ENCODE measurements around the gene SULT1B1. TPM values are rescaled to one million over a fixed set of nuclear protein-coding genes. Genes with fewer than 3 reads are reported as not detected.

SULT1B1 gene
- total and polyA plus RNA-seq, 2 of the 8 experiments (the other 6 are each of a cell fraction or from before 2014, with no cell fraction given): not detected

GRCh38 chr4:69735119-69735518 is 25.3 kb downstream of the SULT1B1 start (continued):
- TF ChIP-seq, protein P1, sequence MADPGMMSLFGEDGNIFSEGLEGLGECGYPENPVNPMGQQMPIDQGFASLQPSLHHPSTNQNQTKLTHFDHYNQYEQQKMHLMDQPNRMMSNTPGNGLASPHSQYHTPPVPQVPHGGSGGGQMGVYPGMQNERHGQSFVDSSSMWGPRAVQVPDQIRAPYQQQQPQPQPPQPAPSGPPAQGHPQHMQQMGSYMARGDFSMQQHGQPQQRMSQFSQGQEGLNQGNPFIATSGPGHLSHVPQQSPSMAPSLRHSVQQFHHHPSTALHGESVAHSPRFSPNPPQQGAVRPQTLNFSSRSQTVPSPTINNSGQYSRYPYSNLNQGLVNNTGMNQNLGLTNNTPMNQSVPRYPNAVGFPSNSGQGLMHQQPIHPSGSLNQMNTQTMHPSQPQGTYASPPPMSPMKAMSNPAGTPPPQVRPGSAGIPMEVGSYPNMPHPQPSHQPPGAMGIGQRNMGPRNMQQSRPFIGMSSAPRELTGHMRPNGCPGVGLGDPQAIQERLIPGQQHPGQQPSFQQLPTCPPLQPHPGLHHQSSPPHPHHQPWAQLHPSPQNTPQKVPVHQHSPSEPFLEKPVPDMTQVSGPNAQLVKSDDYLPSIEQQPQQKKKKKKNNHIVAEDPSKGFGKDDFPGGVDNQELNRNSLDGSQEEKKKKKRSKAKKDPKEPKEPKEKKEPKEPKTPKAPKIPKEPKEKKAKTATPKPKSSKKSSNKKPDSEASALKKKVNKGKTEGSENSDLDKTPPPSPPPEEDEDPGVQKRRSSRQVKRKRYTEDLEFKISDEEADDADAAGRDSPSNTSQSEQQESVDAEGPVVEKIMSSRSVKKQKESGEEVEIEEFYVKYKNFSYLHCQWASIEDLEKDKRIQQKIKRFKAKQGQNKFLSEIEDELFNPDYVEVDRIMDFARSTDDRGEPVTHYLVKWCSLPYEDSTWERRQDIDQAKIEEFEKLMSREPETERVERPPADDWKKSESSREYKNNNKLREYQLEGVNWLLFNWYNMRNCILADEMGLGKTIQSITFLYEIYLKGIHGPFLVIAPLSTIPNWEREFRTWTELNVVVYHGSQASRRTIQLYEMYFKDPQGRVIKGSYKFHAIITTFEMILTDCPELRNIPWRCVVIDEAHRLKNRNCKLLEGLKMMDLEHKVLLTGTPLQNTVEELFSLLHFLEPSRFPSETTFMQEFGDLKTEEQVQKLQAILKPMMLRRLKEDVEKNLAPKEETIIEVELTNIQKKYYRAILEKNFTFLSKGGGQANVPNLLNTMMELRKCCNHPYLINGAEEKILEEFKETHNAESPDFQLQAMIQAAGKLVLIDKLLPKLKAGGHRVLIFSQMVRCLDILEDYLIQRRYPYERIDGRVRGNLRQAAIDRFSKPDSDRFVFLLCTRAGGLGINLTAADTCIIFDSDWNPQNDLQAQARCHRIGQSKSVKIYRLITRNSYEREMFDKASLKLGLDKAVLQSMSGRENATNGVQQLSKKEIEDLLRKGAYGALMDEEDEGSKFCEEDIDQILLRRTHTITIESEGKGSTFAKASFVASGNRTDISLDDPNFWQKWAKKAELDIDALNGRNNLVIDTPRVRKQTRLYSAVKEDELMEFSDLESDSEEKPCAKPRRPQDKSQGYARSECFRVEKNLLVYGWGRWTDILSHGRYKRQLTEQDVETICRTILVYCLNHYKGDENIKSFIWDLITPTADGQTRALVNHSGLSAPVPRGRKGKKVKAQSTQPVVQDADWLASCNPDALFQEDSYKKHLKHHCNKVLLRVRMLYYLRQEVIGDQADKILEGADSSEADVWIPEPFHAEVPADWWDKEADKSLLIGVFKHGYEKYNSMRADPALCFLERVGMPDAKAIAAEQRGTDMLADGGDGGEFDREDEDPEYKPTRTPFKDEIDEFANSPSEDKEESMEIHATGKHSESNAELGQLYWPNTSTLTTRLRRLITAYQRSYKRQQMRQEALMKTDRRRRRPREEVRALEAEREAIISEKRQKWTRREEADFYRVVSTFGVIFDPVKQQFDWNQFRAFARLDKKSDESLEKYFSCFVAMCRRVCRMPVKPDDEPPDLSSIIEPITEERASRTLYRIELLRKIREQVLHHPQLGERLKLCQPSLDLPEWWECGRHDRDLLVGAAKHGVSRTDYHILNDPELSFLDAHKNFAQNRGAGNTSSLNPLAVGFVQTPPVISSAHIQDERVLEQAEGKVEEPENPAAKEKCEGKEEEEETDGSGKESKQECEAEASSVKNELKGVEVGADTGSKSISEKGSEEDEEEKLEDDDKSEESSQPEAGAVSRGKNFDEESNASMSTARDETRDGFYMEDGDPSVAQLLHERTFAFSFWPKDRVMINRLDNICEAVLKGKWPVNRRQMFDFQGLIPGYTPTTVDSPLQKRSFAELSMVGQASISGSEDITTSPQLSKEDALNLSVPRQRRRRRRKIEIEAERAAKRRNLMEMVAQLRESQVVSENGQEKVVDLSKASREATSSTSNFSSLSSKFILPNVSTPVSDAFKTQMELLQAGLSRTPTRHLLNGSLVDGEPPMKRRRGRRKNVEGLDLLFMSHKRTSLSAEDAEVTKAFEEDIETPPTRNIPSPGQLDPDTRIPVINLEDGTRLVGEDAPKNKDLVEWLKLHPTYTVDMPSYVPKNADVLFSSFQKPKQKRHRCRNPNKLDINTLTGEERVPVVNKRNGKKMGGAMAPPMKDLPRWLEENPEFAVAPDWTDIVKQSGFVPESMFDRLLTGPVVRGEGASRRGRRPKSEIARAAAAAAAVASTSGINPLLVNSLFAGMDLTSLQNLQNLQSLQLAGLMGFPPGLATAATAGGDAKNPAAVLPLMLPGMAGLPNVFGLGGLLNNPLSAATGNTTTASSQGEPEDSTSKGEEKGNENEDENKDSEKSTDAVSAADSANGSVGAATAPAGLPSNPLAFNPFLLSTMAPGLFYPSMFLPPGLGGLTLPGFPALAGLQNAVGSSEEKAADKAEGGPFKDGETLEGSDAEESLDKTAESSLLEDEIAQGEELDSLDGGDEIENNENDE (IDR thresholded peaks at IDR 0.05; ENCODE audit: insufficient replicate concordance, low read length): no peak
- no peak for TF ChIP-seq CREB1 (IDR thresholded peaks at IDR 0.05)
- TF ChIP-seq TAF1 (IDR thresholded peaks at IDR 0.05; ENCODE audit: low read depth, low read length): no peak
- no peak for TF ChIP-seq HDAC2 (IDR thresholded peaks at IDR 0.05; ENCODE audit: borderline replicate concordance in 1 of 2, low read depth in 2 of 2, low read length in 2 of 2)
